GM19438 (cell line): ENCODE results near the gene NR3C1.
A peak's percentile ranks its signal among the peaks of the same experiment; 100 is the strongest.

ENCODE experiments used
- ATAC-seq: cut with Tn5 transposase; IDR thresholded peaks from one replicate; pipeline ENCODE4 v1.9.1; 2021; ENCODE audit warnings: low read depth; ENCODE audit not compliant: unreplicated experiment

Gene NR3C1

DNA sequence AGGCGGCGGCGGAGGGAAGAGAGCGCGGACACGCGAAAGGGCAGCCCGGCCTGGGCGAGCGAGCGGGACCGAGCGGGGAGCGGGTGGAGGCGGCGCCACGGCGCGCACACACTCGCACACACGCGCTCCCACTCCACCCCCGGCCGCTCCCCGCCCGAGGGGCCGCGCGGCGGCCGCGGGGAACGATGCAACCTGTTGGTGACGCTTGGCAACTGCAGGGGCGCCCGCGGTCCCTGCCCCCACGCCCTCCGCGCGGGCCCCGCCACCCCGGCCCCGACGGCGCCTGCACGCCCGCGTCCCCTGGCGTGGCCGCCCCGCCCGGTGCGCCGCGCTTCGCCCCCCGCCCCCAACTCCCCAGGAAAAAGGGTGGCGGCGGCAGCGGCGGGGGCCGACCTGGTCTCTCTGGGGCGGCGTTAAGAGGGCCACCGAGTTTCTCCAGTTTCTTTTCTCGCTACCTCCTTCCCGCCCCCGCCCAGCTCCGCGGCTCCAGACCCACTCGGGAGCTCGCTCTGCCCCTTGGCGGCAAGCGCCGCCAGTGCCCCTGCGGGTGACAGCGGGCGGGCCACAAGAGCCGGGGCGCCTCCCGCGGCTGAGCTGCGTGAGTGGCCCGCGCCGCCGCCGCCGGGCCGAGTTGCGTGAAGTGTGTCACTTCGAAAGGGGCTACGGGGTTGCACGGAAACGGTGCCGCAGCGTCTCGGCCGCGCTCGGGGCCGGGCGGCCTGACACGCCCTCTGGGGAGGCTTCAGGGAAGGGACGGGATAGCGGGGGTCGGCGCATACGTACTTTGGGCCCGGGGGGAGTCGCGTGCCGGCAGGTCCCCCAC lies at the start of gene NR3C1:
Gene NR3C1, minus strand, starts transcription at position 94 of the 823 bp plus-strand sequence. CDS start 2,847 bp downstream, outside the sequence.
- ATAC-seq, result peak; percentile 56

DNA sequence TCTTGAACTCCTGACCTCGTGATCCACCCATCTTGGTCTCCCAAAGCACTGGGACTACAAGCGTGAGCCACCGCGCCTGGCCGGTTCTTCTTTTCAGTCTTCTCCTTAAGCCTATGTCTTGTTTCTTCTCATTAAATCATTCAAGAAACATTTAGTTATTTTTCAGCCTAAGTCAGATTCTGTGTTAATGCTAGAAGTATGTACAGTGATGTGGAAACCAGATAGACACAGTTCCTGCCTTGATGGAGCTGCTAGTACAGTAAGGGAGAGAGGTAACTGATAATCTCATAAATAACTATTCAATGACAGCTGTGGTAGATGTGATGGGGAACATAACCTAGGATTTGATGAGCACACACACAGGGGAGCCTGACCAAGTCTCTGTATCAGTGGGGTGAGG lies 46.3 kb upstream of the NR3C1 start:
- no peak for ATAC-seq

DNA sequence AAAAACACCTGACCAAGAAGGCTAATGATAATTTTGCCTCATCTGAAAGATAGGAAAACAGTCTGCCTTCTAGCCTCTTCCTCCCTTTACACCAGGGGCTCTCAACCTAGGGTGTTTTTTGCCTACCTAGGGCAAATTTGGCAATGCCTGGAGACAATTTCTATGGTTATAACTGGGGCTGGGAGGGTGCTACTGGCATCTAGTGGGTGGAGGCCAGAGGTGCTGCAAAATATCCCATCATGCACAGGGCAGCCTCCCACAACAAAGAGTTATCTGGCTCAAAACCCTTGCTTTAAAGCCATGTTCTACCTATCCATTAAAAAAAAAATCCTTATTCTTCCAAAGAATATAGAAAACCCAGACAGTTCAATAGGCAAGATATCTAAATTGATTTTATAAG lies 45.0 kb upstream of the NR3C1 start:
- ATAC-seq, result no peak

DNA sequence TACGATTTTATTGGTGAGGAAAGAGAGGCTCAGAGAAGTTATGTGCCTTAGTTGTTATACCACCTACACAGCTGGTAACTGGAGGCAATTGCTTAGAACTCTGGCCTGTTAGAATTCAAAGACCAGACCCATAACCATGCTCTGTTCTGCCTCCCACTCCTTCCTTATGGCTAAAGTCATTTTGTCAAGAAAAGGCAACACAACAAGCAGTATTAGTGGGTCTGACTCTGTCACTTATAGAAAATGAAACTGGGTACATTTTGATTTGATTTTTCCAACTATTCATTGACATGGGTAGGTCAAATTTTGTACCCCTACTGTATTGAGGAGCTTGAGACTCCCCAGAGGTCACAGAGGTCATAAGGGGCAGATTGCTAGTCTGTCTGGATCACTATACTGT lies 44.5 kb upstream of the NR3C1 start:
- no peak for ATAC-seq

DNA sequence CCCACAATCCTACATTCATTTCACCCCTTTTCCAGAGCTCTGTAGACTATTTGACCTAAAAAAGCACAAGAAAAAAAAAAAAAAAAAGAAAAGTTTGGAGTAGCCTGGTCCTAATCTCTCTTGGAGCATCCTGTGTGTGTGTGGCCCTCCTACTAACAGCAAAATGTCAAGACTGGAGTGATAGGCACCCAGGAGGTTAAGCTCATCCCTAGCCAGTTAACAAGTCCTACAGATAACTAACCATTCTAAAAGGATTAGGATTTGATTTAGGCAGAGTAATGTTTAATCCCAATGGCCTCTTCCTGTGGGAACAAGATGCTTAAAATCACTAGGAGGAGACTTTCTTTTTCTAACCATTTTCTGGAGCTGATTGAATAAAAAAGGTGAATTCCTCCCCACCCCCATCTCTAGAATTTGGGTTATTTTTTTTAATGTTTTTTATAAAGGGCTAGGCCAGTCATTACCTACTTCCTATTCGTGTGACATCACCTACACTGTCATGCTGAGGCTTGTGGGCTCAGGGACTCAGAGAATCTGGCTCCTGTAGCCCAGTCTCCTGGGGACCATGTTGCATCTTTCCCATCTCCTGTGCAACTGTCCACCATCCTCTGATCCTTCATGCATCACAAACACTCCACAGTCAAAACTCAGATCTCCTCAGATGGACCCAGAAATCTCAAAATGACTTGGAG lies 43.2 kb upstream of the NR3C1 start:
- ATAC-seq, result no peak

DNA sequence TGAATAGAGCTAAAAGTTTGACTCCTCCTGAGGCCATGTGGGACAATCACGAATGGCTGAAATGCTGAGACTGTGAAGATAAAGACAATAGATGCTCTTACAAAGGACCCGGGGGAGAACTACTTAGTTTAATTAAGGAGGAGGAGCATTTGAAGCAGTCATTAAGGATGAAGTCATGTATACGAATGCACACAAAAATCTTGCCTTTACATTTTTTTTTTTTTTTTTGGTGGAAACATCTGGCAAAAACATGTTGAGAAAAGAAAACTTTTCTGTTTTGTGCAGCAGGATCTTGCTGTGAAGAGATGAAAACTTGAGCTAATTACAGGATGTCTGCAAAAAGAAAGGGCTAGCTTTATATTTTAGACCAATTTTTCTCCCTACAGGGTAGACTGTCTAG lies 42.3 kb upstream of the NR3C1 start:
- ATAC-seq, result no peak

DNA sequence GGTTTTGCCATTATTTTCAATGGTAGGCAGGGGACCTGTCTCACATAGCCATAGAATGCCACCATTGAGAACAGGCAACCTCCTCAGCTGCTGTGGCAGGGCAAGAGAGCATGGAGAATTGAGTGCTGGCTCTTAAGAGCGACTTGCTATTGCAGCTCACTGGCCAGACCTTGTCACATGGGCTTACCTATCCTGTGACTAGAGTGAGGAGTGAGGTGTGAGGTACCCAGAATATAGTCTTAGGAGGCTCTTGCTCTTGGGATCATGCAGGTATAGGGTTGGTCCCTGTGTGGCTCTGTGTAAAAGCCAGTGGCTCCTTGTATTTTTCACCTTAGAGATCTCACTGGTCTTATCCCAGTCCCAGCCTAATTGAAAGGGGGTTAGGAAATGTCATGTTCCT lies 39.8 kb upstream of the NR3C1 start:
- ATAC-seq, result no peak

DNA sequence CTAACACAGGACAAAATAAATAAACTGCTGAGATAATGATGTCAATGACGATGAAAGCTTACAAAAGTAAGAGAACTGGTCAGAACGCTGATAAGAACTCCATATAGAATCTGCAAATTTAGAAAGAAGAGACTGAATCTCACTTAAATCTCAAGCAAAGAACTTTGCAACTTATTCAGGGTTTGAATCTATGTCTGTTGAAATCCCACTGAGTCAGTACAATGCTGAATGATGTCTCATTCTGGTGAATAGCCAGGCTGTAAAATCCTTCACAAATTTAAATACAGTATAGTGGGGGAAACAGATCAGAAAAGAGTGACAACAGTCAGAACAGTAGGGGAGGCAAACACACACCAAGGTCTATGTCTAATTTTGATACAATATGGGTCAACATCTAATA lies 38.9 kb upstream of the NR3C1 start:
- ATAC-seq, result no peak

DNA sequence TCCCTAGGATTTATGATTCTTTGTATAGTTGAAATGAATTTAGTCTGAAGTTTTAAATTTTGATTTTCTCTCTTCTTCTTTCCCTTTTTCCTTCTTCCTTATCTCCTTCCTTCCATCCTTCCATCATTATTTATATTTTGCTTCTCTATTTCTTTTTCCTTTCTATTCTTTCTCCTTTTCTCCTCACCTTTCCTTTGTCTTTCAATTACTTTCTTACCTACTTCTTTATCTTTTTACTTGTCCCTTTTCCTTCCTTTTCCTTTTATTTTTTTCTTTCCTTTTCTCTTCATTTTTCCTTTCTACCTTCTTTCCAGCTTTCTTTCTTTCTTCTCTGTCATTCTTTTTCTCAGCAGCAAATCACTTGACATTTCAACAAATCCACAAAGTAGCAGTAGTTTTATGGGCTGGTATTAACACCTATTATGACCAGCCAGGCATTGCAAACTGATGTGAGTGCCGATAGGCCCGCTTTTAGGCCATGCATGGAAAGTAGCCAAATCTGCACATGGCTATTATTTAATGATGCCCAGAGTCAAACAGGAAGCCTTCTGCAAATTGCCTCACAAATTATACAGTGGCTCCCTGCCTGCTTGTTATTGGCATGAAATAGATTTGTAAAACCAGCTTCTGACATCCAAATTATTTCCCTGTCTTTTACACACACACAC lies 37.1 kb upstream of the NR3C1 start:
- ATAC-seq, result no peak

DNA sequence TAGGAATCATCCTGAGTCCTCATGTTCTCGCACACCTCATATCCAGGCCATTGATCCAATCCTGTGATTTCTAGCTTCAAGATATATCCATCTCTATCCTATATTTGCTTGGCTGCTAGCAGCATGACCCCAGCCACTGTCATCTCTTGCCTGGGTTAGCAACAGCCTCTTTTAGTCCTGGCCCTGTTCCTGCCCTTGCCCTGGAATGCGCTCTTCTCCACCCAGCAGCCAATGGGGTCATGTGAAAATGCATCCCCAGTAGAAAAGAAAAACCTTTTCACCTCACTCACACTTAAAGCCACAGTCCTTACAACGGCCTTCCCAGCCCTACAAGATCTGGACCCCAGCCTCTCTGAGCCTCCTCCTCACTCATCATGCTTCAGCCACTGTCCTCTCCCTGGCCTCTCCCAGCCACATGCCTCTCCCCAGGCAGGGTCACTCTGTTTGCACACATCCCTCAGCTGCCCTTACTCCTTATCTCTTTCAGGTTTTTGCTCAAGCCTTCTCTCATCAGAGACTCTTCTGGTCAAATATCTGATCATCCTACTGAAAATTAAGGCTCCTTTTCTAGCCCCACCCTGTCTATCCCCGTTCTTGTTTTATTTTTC lies 34.3 kb upstream of the NR3C1 start:
- ATAC-seq, result no peak

DNA sequence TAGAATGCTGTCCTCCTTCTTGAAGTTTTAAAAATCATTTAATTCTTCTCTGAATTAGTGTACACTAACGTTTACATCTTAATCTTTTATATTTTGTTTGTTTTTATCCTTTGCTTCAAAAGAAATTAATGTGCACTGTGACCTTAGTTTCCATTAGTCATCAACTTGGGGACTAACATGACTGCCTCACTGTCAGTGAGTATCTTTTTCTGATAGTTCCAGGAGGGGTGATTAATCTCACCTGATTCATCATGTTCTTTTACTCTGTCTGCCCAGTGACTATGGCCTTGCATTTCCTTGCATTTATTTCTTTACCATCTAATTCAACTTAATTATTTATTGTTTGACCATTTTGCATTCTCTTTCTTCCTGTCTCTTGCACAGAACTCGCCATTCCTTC lies 33.4 kb upstream of the NR3C1 start:
- no peak for ATAC-seq

DNA sequence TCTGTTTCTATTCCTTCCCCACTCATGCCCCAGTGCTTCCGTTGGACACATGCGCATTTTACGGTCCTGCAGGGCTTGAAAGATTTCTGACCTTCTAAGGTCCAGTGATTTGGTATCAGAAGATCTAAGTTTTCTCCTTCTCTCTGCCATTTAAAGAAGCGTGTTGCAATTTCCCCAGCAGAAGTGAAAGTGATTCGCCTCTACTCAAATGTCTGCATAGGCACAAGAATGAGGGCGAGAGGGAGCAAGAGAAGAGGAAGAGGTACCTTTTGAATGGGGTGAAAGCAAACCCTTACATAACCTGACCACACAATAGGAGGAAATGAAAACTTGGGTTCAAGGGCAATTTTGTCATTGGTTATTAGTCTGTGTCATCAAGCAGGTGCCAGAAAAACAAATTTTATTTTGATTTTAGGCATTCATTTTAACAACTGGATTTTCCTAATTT lies 31.7 kb upstream of the NR3C1 start:
- ATAC-seq, result peak; percentile 88

DNA sequence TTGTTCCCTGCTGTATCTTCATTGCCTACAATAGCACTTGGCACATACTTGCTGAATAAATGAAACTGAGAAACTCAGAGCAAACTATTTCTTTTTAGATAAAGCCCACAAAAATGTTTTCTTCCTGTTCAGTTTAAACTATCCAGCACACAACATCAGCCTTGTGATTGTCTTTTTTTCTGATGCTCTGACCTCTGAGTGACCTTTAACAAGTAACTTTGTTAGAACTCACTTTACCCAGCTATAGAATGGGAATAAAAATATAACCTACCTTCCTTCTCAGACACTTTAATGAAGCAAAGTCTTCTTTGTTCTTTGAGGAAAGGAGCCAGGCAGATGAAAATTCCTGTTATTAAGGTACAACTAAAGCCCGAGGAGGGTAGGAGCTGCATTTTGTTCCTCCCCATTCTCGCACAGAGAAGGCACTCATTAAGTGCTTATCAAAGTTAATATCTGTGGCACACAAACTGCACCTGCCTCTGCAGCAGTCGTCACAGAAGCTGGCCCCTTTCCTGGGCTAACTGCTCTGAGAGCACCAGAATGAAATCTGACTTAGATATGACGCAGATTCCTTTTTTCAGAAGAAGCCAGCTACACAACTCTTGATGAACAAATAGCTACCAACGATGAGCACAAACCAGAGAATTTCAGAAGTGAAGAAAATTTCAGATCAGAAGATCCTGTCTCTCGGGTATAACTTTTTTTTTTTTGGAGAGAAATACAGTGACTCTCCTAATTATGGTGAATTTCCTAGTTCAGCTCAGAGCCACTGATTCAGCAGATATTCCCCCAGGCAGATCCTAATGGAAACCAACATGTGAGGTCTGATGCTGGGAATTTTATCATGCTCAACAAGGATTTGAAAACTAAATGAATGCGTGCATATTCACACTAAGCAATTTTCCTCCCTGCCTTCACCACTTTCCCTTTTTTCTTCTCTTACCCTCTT lies 31.0 kb upstream of the NR3C1 start:
- ATAC-seq, result no peak

DNA sequence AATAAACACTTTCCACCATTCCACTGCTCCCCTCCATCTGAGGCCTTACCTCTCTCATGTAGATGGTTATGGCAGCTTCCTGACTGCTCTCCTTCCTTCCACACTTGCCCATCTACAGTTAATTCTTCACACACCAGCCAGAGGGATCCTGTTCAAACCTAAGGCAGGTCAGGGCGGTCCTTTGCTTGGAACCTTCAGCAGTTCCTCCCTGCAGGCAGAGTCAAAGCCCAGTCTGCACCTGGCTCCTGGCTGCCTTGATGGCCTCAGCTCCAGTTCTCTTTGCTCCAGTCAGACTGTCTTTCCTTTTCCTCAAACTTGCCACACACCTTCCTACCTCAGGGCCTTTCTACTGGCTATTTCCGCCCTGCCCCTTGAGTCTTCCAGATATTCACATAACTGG lies 30.2 kb upstream of the NR3C1 start:
- no peak for ATAC-seq

DNA sequence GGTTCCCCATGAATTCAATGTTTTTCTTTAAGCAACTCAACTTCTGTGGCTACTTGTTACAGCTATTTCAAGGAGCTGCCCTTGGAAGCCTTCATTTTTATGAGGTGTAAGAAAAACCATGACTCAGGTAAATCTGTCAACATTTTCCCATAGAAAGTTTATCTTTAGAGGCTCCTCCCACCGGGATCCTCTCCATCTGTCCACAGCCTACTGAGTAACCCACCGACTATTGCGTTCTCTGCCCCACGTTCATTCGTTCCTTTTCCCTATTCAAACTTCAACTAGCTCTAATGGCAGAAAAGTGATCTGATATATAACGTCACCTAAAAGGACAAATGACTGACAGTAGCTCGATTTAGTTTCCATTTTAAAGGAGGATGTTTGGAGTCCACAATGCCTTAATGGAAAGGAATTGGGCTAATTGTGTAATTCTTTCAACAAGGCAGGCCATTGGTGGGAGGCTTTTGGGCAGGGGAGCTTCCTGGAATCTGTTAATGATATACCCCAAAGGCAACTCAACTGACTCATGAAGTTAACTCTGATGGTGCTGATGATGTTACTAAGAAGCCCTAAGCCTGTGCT lies 29.3 kb upstream of the NR3C1 start:
- peak; percentile 42 for ATAC-seq

DNA sequence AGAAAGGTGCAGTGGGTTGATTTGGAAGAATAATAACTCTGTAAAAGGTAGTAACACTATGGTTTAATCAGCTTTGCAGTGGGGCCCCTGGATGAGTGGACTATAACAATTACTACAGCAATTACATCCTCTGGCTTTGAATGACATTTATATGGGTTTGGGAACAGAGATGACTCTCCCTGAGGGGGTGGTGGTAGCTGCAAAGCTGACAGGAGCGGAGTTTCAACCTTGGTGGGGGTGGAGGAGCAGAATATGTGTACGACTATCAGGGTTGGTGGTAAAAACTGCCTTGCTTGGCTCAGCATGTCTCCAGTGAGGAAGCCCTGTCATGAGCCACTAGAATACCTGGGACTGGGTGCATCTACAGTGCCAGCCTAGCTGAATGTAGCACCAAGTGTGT lies 28.3 kb upstream of the NR3C1 start:
- ATAC-seq, result no peak

DNA sequence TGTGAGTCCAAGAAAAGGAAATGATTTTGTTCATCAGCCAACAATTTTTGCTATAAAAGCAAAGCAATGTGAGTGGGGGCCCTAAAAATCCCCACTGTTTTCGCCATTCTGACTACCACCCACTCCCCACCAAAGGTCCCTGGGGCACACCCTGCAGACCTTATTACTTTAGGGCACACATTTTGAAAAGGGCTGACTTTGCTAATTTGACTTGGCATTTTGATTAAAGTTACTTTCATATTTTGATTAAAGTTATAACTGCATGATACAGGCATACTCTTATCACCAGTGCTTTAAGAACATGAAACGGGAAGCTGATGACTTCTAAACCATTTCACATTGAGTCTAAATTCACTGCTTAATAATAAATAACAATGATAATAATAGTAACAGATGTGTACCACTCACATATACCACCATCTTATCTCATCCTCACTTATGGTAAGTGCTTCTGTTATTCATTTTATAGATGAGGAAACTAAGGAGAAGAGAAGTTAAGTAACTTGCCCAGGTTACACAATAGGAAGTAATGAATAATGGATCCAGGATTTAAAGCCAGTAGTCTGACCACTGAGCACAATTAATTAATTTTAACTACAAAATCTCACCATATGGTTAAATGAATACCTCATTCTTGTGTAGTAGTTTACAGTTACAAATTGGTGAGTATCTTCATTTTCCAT lies 25.4 kb upstream of the NR3C1 start:
- no peak for ATAC-seq

DNA sequence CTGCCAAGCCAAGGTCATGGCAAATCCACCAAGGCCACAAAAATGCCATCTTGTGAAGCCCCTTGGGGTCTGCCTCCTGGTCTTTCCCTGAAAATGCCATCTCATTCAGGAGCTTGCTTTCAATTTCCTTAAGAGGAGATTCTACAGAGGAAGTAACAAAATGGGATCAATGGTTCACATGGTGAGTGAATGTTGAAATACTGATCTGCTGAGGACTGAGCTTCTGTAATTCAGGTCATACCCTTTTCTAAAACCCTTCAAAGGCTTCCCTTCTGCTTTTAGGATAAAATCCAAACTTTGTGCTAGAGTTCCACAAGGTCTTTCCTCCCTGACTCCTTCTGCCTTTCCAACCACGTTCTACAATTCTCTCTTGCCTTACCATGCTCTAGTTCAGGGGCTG lies 24.7 kb upstream of the NR3C1 start:
- ATAC-seq, result no peak

DNA sequence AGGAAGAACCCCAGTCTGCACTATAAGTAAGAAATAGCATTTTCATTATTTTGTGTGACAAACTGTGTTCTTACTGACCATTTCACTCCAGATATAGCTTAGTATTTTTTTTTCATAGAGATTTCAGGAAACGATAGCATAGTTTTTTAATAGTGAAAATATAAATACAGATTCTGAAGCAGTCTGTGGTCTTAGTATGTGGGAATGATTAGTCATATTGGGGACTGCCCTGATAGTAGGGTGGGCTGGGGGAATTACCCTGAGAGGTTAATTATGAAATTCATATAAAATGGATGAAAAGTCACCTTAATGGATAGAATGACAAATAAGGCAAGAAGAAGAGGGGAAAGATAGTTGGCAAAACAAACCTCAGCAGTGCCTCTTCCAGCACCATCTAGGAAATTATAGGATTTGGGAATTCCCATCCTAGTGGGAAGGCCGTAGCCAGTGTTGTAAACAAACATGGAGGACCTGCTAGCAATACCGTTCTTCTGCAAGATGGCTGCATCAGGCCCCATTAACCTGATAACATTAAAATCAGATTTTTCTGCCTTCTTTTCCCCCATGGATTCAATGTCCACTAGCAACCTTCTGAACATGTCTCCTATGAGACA lies 23.7 kb upstream of the NR3C1 start:
- ATAC-seq, result no peak
